SK-N-SH treated with all-trans-retinoic acid at 6 μM for 48 hours (cell line): ENCODE measurements around the gene NEURL1.
"Not testable (repeated sequence)": the region's sequence is repeated elsewhere in the genome, so short reads cannot be mapped to it uniquely, and the experiment has no call there.

ENCODE experiments used
- ATAC-seq: fragments of 200-7000 bp; cut with Tn5 transposase; 3 replicates; pipeline ENCODE4 v1.9.1; 2020; ENCODE audit warnings: mild to moderate bottlenecking, moderate library complexity
- ARNTL ChIP-seq: fragments of 450-650 bp; formaldehyde crosslinking; IDR thresholded peaks from 2 replicates; pipeline ENCODE4 v1.5.0; 2020; ENCODE audit warnings: low read depth, mild to moderate bottlenecking, moderate library complexity, borderline replicate concordance
- BACH2 ChIP-seq: fragments of 250-450 bp; sonication (Bioruptor Pico); IDR thresholded peaks from 2 replicates; pipeline ENCODE4 v1.9.0; 2021; ENCODE audit warnings: mild to moderate bottlenecking, borderline replicate concordance
- CSDC2 ChIP-seq: fragments of 250-450 bp; sonication (Bioruptor Pico); IDR thresholded peaks from 2 replicates; pipeline ENCODE4 v1.5.0; 2020; ENCODE audit warnings: mild to moderate bottlenecking, moderate library complexity
- ESRRG ChIP-seq: fragments of 250-450 bp; sonication (Bioruptor Pico); IDR thresholded peaks from 2 replicates; pipeline ENCODE4 v1.6.1; 2021; ENCODE audit warnings: mild to moderate bottlenecking
- GLIS3 ChIP-seq: fragments of 250-450 bp; sonication (Bioruptor Pico); IDR thresholded peaks from 2 replicates; pipeline ENCODE4 v1.5.0; 2020; ENCODE audit warnings: mild to moderate bottlenecking, moderate library complexity
- POU6F1 ChIP-seq: fragments of 250-450 bp; sonication (Bioruptor Pico); IDR thresholded peaks from 2 replicates; pipeline ENCODE4 v1.8.0; 2021; ENCODE audit warnings: low read depth, mild to moderate bottlenecking, moderate library complexity, borderline replicate concordance
- SNAI2 ChIP-seq: fragments of 250-450 bp; sonication (Bioruptor Pico); IDR thresholded peaks from 2 replicates; pipeline ENCODE4 v1.5.0; 2020; ENCODE audit warnings: mild to moderate bottlenecking, moderate library complexity
- TOX ChIP-seq: fragments of 250-450 bp; sonication (Bioruptor Pico); IDR thresholded peaks from 2 replicates; pipeline ENCODE4 v1.8.0; 2021; ENCODE audit warnings: mild to moderate bottlenecking, moderate library complexity, borderline replicate concordance
- ZNF565 ChIP-seq: fragments of 450-650 bp; formaldehyde crosslinking; conservative IDR thresholded peaks from 2 replicates; pipeline ENCODE4 v1.5.0; 2020; ENCODE audit warnings: low read depth, mild to moderate bottlenecking, moderate library complexity
- TF ChIP-seq, protein P1 (sequence below): fragments of 250-450 bp; sonication (Bioruptor Pico); IDR thresholded peaks from 2 replicates; pipeline ENCODE4 v1.8.0; 2020; ENCODE audit warnings: mild to moderate bottlenecking, moderate library complexity, borderline replicate concordance
- TF ChIP-seq, protein P2 (sequence below): fragments of 250-450 bp; sonication (Bioruptor Pico); IDR thresholded peaks from 2 replicates; pipeline ENCODE4 v1.5.1; 2020; ENCODE audit warnings: low read depth, mild to moderate bottlenecking, moderate library complexity
- TF ChIP-seq, protein P3 (sequence below): fragments of 250-450 bp; sonication (Bioruptor Pico); IDR thresholded peaks from 2 replicates; pipeline ENCODE4 v1.5.1; 2021; ENCODE audit warnings: mild to moderate bottlenecking, moderate library complexity
- TF ChIP-seq, protein P4 (sequence below): fragments of 250-450 bp; sonication (Bioruptor Pico); IDR thresholded peaks from 2 replicates; pipeline ENCODE4 v1.5.0; 2020; ENCODE audit warnings: mild to moderate bottlenecking, moderate library complexity

The NEURL1 gene

DNA sequence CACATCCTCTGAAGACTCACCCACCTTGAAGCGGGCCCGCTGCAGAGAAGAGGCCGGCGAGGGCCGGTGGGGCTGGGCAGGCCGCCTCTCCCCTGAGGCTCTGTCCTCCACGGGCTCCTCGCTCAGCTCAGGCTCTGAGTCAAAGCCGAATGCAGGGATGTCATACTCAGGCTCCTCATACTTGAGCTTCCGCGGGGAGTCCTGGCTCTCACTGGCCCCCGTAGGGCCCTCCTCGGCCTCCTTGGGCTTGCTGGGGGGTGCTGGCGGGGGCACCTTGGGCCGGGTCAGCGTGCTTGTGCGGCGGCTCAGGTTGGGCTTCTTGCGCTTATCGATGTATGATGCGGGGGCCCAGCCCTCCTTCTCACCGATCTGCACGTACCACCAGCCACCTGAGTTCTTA is 109.9 kb downstream of the NEURL1 start:
- TF ChIP-seq TOX (CRISPR knock-in tag): no peak
- TF ChIP-seq BACH2 (CRISPR knock-in tag): no peak
- no peak for ATAC-seq

DNA sequence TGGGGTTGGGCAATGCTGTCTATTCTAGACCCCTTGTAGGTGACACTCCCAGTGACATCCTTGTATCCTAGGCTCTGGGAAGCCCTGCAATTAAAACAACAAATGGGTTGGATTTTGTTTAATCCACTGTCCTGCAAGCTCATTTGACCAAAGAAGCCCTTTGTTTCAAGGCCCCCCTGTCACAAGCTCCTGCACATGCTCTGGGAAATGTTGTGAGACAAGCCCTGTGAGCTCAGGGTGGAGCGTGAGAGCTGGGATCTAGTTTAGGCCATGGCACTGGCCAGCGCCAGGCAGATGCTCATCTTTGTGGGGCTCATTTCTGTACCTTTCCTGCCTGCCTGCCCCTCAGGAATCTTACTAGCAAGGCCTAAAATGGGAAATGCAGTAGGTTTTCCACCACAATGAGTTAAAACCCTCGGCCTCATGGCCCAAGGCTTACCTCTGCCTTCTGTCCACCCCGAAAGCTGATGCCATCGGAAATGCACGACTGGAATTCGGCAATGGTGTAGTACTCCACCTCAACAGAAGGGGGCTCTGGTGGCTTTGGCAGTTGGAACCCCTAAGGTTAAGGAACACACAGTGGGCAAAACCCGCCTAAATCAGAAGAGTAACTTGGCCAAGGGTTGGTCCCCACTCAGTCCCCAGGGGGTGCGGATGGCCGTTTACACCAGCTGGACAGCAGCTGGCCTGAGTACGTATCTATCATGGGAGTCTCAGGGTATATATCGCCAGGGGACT is 112.0 kb downstream of the NEURL1 start:
- TF ChIP-seq CSDC2 (CRISPR knock-in tag): no peak
- TF ChIP-seq BACH2 (CRISPR knock-in tag): no peak
- TF ChIP-seq ESRRG (CRISPR knock-in tag): no peak
- TF ChIP-seq, protein P1, sequence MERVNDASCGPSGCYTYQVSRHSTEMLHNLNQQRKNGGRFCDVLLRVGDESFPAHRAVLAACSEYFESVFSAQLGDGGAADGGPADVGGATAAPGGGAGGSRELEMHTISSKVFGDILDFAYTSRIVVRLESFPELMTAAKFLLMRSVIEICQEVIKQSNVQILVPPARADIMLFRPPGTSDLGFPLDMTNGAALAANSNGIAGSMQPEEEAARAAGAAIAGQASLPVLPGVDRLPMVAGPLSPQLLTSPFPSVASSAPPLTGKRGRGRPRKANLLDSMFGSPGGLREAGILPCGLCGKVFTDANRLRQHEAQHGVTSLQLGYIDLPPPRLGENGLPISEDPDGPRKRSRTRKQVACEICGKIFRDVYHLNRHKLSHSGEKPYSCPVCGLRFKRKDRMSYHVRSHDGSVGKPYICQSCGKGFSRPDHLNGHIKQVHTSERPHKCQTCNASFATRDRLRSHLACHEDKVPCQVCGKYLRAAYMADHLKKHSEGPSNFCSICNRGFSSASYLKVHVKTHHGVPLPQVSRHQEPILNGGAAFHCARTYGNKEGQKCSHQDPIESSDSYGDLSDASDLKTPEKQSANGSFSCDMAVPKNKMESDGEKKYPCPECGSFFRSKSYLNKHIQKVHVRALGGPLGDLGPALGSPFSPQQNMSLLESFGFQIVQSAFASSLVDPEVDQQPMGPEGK: no peak
- TF ChIP-seq, protein P2, sequence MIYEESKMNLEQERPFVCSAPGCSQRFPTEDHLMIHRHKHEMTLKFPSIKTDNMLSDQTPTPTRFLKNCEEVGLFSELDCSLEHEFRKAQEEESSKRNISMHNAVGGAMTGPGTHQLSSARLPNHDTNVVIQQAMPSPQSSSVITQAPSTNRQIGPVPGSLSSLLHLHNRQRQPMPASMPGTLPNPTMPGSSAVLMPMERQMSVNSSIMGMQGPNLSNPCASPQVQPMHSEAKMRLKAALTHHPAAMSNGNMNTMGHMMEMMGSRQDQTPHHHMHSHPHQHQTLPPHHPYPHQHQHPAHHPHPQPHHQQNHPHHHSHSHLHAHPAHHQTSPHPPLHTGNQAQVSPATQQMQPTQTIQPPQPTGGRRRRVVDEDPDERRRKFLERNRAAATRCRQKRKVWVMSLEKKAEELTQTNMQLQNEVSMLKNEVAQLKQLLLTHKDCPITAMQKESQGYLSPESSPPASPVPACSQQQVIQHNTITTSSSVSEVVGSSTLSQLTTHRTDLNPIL (CRISPR knock-in tag): no peak
- no peak for TF ChIP-seq ARNTL (CRISPR knock-in tag)
- no peak for TF ChIP-seq ZNF565 (CRISPR knock-in tag)
- ATAC-seq: peak; percentile 56

- not testable (repeated sequence) for ATAC-seq
These were observed 112.6 kb downstream of the NEURL1 start for GRCh38 chr10:103606097-103606438.

DNA sequence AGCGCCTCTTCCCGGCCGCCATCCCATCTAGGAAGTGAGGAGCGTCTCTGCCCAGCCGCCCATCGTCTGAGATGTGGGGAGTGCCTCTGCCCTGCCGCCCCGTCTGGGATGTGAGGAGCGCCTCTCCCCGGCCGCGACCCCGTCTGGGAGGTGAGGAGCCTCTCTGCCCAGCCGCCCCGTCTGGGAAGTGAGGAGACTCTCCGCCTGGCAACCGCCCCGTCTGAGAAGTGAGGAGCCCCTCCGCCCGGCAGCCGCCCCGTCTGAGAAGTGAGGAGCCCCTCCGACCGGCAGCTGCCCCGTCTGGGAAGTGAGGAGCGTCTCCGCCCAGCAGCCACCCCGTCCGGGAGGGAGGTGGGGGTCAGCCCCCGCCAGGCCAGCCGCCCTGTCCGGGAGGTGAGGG is 113.5 kb downstream of the NEURL1 start:
- not testable (repeated sequence) for ATAC-seq

- ATAC-seq: not testable (repeated sequence)
These were observed 114.6 kb downstream of the NEURL1 start for GRCh38 chr10:103608056-103608455.

DNA sequence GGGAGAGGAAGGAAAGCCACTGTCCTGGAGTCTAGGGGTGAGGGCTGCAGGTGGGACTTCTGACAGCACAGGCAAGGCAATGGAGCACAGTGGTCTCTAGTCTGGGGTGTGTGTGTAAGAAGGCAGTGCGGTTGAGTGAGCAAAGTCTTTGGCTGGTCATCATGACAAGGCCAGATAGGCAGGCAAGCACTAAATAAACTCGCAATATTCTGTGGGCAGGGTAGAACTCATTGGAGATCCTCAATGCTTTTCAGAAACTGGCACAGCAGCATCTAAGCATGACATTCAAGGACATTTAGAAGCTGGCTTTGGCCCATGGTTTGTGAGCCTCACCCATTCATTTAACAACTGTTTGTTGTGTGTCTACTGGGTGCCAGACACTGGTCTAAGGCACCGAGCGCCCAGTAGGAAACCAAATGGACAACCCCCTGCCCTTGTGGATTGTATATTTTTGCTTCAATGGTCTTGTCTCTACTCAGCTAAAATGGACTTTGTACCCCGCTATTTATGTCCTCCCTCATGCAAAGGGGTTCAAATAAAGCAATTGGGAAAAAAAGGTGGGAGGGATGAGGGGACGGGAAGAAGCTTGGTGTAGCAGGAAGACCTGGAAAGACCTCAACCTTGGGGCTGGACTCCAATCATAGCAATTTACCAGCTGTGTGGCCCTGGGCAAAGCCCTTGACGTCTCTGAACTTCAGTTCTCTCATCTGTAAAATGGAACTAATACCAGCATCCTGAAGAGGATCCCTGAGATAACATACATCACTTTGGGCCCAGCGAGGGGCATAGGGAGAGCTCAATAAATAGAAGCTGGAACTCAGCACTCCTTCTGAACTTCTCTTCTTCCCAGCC is 116.0 kb downstream of the NEURL1 start:
- no peak for TF ChIP-seq GLIS3 (CRISPR knock-in tag)
- TF ChIP-seq SNAI2 (CRISPR knock-in tag): no peak
- TF ChIP-seq TOX (CRISPR knock-in tag): no peak
- no peak for TF ChIP-seq POU6F1
- TF ChIP-seq, protein P3, sequence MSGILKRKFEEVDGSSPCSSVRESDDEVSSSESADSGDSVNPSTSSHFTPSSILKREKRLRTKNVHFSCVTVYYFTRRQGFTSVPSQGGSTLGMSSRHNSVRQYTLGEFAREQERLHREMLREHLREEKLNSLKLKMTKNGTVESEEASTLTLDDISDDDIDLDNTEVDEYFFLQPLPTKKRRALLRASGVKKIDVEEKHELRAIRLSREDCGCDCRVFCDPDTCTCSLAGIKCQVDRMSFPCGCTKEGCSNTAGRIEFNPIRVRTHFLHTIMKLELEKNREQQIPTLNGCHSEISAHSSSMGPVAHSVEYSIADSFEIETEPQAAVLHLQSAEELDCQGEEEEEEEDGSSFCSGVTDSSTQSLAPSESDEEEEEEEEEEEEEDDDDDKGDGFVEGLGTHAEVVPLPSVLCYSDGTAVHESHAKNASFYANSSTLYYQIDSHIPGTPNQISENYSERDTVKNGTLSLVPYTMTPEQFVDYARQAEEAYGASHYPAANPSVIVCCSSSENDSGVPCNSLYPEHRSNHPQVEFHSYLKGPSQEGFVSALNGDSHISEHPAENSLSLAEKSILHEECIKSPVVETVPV (CRISPR knock-in tag): no peak
- TF ChIP-seq, protein P4, sequence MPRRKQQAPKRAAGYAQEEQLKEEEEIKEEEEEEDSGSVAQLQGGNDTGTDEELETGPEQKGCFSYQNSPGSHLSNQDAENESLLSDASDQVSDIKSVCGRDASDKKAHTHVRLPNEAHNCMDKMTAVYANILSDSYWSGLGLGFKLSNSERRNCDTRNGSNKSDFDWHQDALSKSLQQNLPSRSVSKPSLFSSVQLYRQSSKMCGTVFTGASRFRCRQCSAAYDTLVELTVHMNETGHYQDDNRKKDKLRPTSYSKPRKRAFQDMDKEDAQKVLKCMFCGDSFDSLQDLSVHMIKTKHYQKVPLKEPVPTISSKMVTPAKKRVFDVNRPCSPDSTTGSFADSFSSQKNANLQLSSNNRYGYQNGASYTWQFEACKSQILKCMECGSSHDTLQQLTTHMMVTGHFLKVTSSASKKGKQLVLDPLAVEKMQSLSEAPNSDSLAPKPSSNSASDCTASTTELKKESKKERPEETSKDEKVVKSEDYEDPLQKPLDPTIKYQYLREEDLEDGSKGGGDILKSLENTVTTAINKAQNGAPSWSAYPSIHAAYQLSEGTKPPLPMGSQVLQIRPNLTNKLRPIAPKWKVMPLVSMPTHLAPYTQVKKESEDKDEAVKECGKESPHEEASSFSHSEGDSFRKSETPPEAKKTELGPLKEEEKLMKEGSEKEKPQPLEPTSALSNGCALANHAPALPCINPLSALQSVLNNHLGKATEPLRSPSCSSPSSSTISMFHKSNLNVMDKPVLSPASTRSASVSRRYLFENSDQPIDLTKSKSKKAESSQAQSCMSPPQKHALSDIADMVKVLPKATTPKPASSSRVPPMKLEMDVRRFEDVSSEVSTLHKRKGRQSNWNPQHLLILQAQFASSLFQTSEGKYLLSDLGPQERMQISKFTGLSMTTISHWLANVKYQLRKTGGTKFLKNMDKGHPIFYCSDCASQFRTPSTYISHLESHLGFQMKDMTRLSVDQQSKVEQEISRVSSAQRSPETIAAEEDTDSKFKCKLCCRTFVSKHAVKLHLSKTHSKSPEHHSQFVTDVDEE (CRISPR knock-in tag): no peak
- ATAC-seq: no peak
